ENCODE measurements around the gene SULT1A2. TPM values are rescaled to one million over a fixed set of nuclear protein-coding genes. Genes with fewer than 3 reads are reported as not detected.
"Not testable (repeated sequence)": the region's sequence is repeated elsewhere in the genome, so short reads cannot be mapped to it uniquely, and the experiment has no call there.

SULT1A2 gene
- total RNA-seq, 1 donor, result not detected

DNA sequence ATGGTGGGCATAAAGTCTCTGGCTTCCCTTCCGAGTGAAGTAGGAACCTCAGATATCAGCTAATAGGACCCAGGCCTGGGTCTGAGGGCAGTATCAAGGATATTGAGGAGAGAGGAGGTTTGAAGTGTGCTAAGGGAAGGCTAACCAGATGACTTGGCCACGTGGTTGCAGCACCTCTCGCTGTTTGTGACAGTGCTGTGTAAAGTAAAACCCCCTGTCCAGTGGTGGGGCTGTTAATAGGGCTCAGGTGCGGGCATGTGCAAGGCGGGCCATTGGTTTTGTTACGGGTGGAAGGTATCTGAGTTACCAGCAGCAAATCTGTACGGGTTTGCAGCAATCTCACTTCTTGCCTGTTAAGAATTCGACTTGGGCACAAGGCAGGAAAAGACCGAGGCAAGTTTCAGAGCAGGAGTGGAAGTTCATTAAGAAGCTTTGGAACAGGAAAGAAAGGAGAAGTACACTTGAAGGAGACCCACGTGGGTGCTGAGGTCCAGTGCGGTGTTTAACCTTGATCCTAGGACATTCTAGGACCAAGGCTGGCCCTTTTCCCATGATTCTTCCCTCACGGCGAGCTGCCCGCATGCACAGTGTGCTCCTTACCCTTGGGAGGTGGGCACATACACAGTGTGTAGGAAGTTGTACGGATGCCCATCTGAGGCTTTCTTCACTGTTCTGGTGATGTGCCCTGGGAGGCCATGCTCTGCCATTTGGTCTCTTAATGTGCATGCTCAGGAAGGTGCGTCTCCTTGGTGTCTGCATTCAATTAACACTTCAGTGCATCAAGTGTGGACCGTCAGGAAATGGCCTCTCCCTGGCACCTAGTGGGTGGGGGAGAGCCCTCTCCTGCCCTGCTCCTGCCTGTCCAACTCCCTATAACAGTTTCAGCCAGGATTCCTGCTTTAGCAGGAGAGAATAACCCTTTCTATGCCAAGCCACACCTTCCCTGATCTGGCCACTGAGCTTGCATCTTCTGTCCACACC is 22.8 kb downstream of the SULT1A2 start:
- H3K4me3 ChIP-seq (ENCODE audit: low read depth, low read length), result no peak overlapping the region
- no peak for DNase-seq (ENCODE audit: low read depth)
- TF ChIP-seq, protein P1, sequence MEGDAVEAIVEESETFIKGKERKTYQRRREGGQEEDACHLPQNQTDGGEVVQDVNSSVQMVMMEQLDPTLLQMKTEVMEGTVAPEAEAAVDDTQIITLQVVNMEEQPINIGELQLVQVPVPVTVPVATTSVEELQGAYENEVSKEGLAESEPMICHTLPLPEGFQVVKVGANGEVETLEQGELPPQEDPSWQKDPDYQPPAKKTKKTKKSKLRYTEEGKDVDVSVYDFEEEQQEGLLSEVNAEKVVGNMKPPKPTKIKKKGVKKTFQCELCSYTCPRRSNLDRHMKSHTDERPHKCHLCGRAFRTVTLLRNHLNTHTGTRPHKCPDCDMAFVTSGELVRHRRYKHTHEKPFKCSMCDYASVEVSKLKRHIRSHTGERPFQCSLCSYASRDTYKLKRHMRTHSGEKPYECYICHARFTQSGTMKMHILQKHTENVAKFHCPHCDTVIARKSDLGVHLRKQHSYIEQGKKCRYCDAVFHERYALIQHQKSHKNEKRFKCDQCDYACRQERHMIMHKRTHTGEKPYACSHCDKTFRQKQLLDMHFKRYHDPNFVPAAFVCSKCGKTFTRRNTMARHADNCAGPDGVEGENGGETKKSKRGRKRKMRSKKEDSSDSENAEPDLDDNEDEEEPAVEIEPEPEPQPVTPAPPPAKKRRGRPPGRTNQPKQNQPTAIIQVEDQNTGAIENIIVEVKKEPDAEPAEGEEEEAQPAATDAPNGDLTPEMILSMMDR (IDR thresholded peaks at IDR 0.05; ENCODE audit: insufficient read depth, low read depth, low read length), result no peak

DNA sequence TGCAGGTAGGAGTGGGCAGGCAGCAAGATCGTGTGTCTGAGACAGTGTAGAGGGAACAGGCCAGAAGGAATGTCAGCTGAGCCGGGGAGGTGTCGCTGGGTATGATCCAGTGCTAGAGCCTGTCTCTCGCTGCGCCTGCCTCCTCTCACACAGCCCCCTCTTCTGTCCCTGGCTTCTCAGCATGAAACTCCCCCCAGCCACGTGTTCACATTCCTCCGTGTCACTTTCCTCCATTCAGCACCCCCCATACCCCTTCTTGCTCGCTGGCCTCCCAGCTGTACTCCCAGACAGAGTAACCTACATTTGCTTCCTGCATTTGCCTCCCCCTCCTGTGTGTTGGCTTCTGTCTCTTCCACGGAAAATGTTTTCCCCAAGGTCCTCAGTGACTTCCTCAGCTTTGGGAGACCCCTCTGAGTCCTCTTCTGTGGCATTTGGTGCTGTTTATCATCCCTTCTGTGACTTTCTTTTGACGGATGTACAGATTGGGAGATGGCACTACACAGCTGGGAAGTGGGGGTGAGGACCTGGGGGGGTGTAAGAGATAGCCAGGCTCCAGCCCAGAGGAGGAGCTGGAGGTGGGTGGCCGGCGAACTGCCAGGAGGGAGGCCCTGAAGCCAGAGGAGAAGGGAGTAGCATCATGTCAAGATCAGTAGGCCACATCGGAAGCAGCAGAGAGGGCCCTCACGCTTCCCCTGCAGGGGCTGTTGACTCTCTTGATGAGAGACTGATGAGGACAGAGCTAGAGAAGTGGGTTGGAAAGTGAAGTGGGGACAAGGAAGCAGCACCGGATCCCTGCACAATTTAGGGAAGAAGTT is 23.9 kb downstream of the SULT1A2 start:
- DNase-seq (ENCODE audit: low read depth), result peak; percentile 30
- TF ChIP-seq, protein P1 (IDR thresholded peaks at IDR 0.05; ENCODE audit: insufficient read depth, low read depth, low read length), result no peak
- H3K4me3 ChIP-seq (ENCODE audit: low read depth, low read length), result no peak overlapping the region

DNA sequence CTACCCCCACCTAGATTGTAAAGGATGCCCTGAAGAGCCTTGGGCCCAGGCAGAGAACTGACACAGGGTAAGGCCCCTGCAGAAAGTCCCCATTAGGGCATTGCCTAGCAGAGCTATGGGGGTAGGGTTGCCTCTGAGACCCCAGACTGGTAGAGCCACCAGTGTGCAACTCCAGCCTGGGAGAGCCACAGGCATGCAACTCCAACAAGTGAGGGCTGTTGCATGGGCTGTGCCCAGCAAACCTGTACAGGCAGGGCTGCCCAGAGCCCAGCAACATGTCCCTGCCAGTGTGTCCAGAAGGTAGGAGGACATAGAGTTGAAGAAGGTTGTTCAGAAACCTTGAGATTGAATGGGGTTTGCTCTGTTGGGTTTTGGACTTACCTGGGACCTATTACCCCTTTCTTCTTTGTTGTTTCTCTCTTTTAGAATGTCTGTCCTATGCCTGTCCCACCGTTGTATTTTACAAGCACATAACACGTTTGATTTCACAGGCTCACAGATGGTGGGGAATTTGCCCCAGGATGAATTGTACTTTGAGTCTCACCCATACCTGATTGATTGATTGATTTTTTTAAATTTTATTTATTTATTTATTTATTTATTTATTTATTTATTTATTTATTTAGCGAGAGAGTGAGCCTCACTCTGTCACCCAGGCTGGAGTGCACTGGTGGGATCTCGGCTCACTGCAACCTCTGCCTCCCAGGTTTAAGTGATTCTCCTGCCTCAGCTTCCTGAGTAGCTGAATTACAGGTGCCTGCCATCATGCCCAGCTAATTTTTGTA is 26.7 kb downstream of the SULT1A2 start:
- DNase-seq (ENCODE audit: low read depth), result no peak
- TF ChIP-seq, protein P1 (IDR thresholded peaks at IDR 0.05; ENCODE audit: insufficient read depth, low read depth, low read length), result no peak

DNA sequence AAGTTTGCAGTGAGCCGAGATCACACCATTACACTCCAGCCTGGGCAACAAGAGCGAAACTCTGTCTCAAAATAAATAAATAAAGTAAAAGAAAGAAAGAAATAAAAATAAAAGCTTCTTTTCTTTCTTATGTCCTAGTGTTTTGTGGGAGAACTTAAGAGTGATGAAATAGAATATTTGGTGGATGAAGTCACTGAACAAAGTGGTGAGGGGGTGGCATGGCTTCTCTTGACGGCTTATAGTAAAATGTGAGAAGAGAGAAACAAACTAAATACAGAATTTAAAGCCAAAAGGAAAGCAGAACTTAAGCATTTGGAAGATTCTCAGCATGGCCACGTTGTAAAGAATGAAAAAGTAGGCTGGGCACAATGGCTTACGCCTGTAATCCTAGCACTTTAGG is 27.8 kb downstream of the SULT1A2 start:
- DNase-seq (ENCODE audit: low read depth), result peak; percentile 57
- TF ChIP-seq, protein P1 (IDR thresholded peaks at IDR 0.05; ENCODE audit: insufficient read depth, low read depth, low read length), result no peak
- H3K4me3 ChIP-seq (ENCODE audit: low read depth, low read length), result no peak overlapping the region

More for the DNA sequence above, 26.7 kb downstream of the SULT1A2 start:
- H3K4me3 ChIP-seq (ENCODE audit: low read depth, low read length), result no peak overlapping the region

DNA sequence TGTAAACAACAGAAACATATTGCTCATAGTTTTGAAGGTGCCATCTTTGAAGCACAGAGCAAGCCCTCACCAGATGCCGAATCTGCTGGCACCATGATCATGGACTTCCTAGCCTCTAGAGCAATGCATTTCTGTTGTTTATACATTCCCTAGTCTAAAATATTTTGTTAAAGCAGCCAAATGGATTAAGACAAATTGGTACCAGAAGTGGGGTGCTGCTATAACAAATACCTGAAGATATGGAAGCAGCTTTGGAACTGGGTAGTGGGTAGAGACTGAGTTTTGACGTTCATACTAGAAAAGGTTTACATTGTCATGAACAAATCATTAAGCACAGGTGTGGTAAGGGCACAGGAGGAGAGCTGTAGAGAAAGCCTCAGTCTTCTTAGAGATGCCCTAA is 29.6 kb downstream of the SULT1A2 start:
- no peak overlapping the region for H3K4me3 ChIP-seq (ENCODE audit: low read depth, low read length)
- TF ChIP-seq, protein P1 (IDR thresholded peaks at IDR 0.05; ENCODE audit: insufficient read depth, low read depth, low read length), result no peak
- no peak for DNase-seq (ENCODE audit: low read depth)

DNA sequence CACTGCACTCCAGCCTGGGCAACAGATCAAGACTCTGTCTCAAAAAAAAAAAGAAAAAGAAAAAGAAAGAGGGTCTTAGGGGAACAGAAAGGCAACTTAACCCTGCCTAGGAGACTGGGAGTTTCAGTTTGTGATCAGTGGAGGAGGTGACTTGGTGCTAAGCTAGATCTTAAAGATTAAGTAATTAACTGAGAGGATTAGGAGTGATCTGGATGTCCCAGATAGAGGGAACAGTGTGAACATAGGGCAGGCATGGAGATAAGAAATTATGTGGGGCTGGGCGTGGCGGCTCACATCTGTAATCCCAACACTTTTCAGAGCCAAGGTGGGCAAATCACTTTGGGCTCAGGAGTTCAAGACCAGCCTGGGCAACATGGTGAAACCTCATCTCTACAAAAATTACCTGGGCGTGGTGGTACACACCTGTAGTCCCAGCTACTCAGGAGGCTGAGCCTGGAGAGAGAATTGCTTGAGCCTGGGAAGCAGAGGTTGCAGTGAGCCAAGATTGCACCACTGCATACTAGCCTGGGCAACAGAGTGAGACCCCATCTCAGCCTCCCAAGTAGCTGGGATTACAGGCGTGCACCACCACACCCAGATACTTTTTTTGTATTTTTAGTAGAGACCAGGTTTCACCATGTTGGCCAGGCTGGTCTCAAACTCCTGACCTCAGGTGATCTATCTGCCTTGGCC is 30.5 kb downstream of the SULT1A2 start:
- not testable (repeated sequence) for H3K4me3 ChIP-seq (ENCODE audit: low read depth, low read length); DNase-seq (ENCODE audit: low read depth)
